IMR-90 (cell line): Measurements from ENCODE around the gene SYT11. TPM values are rescaled to one million over a fixed set of nuclear protein-coding genes. Genes with fewer than 3 reads are reported as not detected.

Experiments used
- ATAC-seq: fragments of 200-7000 bp; cut with Tn5 transposase; 2 replicates; pipeline ENCODE4 v1.9.1; 2020; ENCODE audit warnings: low read depth, mild to moderate bottlenecking, moderate library complexity
- BruUV-seq: library from RNA; stranded (reverse); fragments of 400-500 nt; replicated peaks from 2 replicates; lab custom pipeline; 2021; lab: Mats Ljungman, UMichigan
- CTCF ChIA-PET: fragments of 300-600 bp; formaldehyde crosslinking; extraction: SDS; loops from one replicate; lab custom pipeline; 2021; ENCODE audit warnings: antibody characterized with exemption; lab: Yijun Ruan, JAX
- POLR2A ChIA-PET: fragments of 300-600 bp; sonication (Branson Sonifier 250); formaldehyde crosslinking; loops from one replicate; lab custom pipeline; 2022; ENCODE audit warnings: antibody characterized with exemption; ENCODE audit not compliant: unreplicated experiment; lab: Charles Lee
- DNase-seq: peaks from one replicate; pipeline ENCODE4 v3.0.0; 2013
- H2AFZ ChIP-seq: replicated peaks from 2 replicates; pipeline ENCODE3; 2013; ENCODE audit warnings: low read length, mild to moderate bottlenecking; ENCODE audit not compliant: poor library complexity
- H2AK5ac ChIP-seq: 2 replicates; pipeline ENCODE4 v1.6.1; 2013; ENCODE audit warnings: low read depth, low read length, inconsistent platforms
- H2AK9ac ChIP-seq: replicated peaks from 2 replicates; pipeline ENCODE3; 2013; ENCODE audit warnings: mild to moderate bottlenecking, low read depth, low read length, moderate library complexity; ENCODE audit not compliant: poor library complexity
- H2BK120ac ChIP-seq: 2 replicates; pipeline ENCODE4 v1.6.1; 2013; ENCODE audit warnings: low read depth, low read length, inconsistent platforms
- H2BK15ac ChIP-seq: 3 replicates; pipeline ENCODE4 v1.6.1; 2013; ENCODE audit warnings: low read depth, low read length, inconsistent platforms
- H2BK20ac ChIP-seq: 2 replicates; pipeline ENCODE4 v1.6.1; 2013; ENCODE audit warnings: low read depth, mild to moderate bottlenecking, inconsistent platforms, low read length, moderate library complexity
- H2BK5ac ChIP-seq: 2 replicates; pipeline ENCODE4 v1.6.1; 2013; ENCODE audit warnings: mild to moderate bottlenecking, low read depth, low read length, inconsistent platforms; ENCODE audit not compliant: poor library complexity, severe bottlenecking
- H3K14ac ChIP-seq: replicated peaks from 2 replicates; pipeline ENCODE4 v1.6.1; 2013; ENCODE audit warnings: low read depth, low read length, inconsistent platforms
- H3K18ac ChIP-seq: 2 replicates; pipeline ENCODE4 v1.6.1; 2013; ENCODE audit warnings: low read depth, low read length, control low read depth
- H3K23ac ChIP-seq: 2 replicates; pipeline ENCODE4 v1.6.1; 2013; ENCODE audit warnings: low read depth, low read length, inconsistent platforms
- H3K27ac ChIP-seq: 2 replicates; pipeline ENCODE4 v1.5.1; 2013; ENCODE audit warnings: mild to moderate bottlenecking, control low read depth, low read length; ENCODE audit not compliant: insufficient read depth
- H3K27me3 ChIP-seq: 2 replicates; pipeline ENCODE4 v1.6.1; 2013; ENCODE audit warnings: low read length; ENCODE audit not compliant: control insufficient read depth, insufficient read depth
- H3K36me3 ChIP-seq: 2 replicates; pipeline ENCODE4 v1.6.1; 2013; ENCODE audit warnings: low read length, mixed read lengths; ENCODE audit not compliant: control insufficient read depth, insufficient read depth
- H3K4ac ChIP-seq: 2 replicates; pipeline ENCODE4 v1.6.1; 2013; ENCODE audit warnings: low read depth, low read length, inconsistent platforms
- H3K4me1 ChIP-seq: 2 replicates; pipeline ENCODE4 v1.6.1; 2013; ENCODE audit warnings: low read length, mixed read lengths; ENCODE audit not compliant: control insufficient read depth, insufficient read depth
- H3K4me2 ChIP-seq: 2 replicates; pipeline ENCODE4 v1.6.1; 2013; ENCODE audit warnings: low read depth, mild to moderate bottlenecking, control low read depth, low read length, moderate library complexity
- H3K4me3 ChIP-seq: 2 replicates; pipeline ENCODE4 v1.5.1; 2013; ENCODE audit warnings: low read depth, mild to moderate bottlenecking, control low read depth, low read length, moderate library complexity; ENCODE audit not compliant: insufficient read depth
- H3K56ac ChIP-seq: 2 replicates; pipeline ENCODE4 v1.6.1; 2013; ENCODE audit warnings: low read length, inconsistent platforms; ENCODE audit not compliant: insufficient read depth; ENCODE audit errors: extremely low read depth
- H3K79me1 ChIP-seq, 2 experiments: 2 replicates each; pipeline ENCODE4 v1.6.1; 2013; ENCODE audit warnings: low read length in 2 of 2, inconsistent platforms in 1 of 2, low read depth in 1 of 2
- H3K9ac ChIP-seq: 2 replicates; pipeline ENCODE4 v1.6.1; 2013; ENCODE audit warnings: low read depth, low read length, control low read depth
- H3K9me1 ChIP-seq: 2 replicates; pipeline ENCODE4 v1.6.1; 2013; ENCODE audit warnings: low read length, inconsistent platforms; ENCODE audit not compliant: insufficient read depth
- H3K9me3 ChIP-seq: 2 replicates; pipeline ENCODE4 v1.6.1; 2013; ENCODE audit warnings: low read length; ENCODE audit not compliant: control insufficient read depth, insufficient read depth
- H4K20me1 ChIP-seq: 2 replicates; pipeline ENCODE4 v1.6.1; 2013; ENCODE audit warnings: low read length, inconsistent platforms; ENCODE audit not compliant: insufficient read depth
- H4K5ac ChIP-seq: 2 replicates; pipeline ENCODE4 v1.6.1; 2013; ENCODE audit warnings: mild to moderate bottlenecking, low read depth, low read length, control low read depth
- H4K8ac ChIP-seq, 2 experiments: 2 replicates each; pipeline ENCODE4 v1.6.1; 2013; ENCODE audit warnings: low read depth in 2 of 2, low read length in 2 of 2, control low read depth in 1 of 2, inconsistent platforms in 1 of 2
- H4K91ac ChIP-seq: 2 replicates; pipeline ENCODE4 v1.6.1; 2013; ENCODE audit warnings: low read depth, low read length, inconsistent platforms; ENCODE audit not compliant: insufficient read depth
- NFE2L2 ChIP-seq: fragments of 150-350 bp; IDR thresholded peaks from 2 replicates; pipeline ENCODE4 v1.6.1; 2016; ENCODE audit warnings: low read depth, mild to moderate bottlenecking, low read length
- RCOR1 ChIP-seq: IDR thresholded peaks from 2 replicates; pipeline ENCODE4 v1.6.1; 2012; ENCODE audit warnings: mild to moderate bottlenecking, low read length, improper control_type of control experiment; ENCODE audit not compliant: insufficient replicate concordance
- WGBS, 2 experiments: methylation state at CpG; one replicate each; pipeline versions ENCODE4 v1.1.5 to v1.1.7; 2013; ENCODE audit warnings: missing lambda C conversion rate in 2 of 2; ENCODE audit not compliant: insufficient read length in 1 of 2; ENCODE audit errors: extremely low coverage in 2 of 2; 5-methylcytosine and 5-hydroxymethylcytosine counted together
- dilution Hi-C: fragments of 300-500 bp; cut with HindIII; formaldehyde crosslinking; loops from one replicate; pipeline ENCODE4 v1.14.3; 2018; ENCODE audit warnings: low sequenced_read_pairs; ENCODE audit not compliant: unreplicated experiment
- in situ Hi-C: fragments of 300-500 bp; cut with MboI; formaldehyde crosslinking; loops from 3 replicates; pipeline ENCODE4 v1.14.3; 2019; ENCODE audit warnings: low sequenced_read_pairs, inconsistent platforms, mixed read lengths
- intact Hi-C: fragments of 100-400 bp; cut with micrococcal nuclease; formaldehyde crosslinking; loops from 2 replicates; pipeline ENCODE4 v1.10.0; 2022
- polyA plus RNA-seq, 3 experiments: library from polyadenylated mRNA; depleted of rRNA; stranded (reverse); fragments of >200 nt; gene quantifications; 2 replicates each; pipeline ENCODE4 v1.2.3, GENCODE V29; 2012; ENCODE audit warnings: low replicate concordance in 1 of 3
- total RNA-seq: library from RNA; depleted of rRNA; stranded (reverse); fragments of >200 nt; gene quantifications from 2 replicates; pipeline ENCODE4 v1.2.3, GENCODE V29; 2012

Gene SYT11
- total and polyA plus RNA-seq, 2 of the 4 experiments (the other 2 are of a cell fraction), result 22.9 to 43.7 TPM

- Histone ChIP-seq H4K20me1 (peaks cover 34% of the 10 kb centered on the region), H4K5ac (no peak overlapping the region), H3K4me2 (no peak overlapping the region), H3K23ac (peak overlapping the region; percentile 59; the same call in 1 of the 2 replicates), H2BK20ac (no peak overlapping the region), H2AFZ (no peak overlapping the region), H3K4me3 (no peak overlapping the region), H2BK5ac (no peak overlapping the region), H3K56ac (no peak overlapping the region), H3K4me1 (peaks cover 2% of the 10 kb centered on the region; the same call in 1 of the 2 replicates), H2AK5ac (no peak overlapping the region), H4K8ac (no peak overlapping the region), H3K27me3 (no peaks in the 10 kb centered on the region), H2BK15ac (no peak overlapping the region), H3K9me3 (no peaks in the 10 kb centered on the region), H3K4ac (no peak overlapping the region), H3K14ac (no peak overlapping the region), H4K91ac (no peak overlapping the region), H3K9ac (no peak overlapping the region), H3K9me1 (peaks cover 17% of the 10 kb centered on the region), H2BK120ac (no peak overlapping the region), H3K27ac (no peak overlapping the region), H3K36me3 (peaks cover 21% of the 10 kb centered on the region), H3K79me1 (peaks cover 26 to 67% of the 10 kb centered on the region in 2 experiments), H3K18ac (no peak overlapping the region), H2AK9ac (no peak overlapping the region)
- TF ChIP-seq NFE2L2, result no peak
- TF ChIP-seq RCOR1, result no peak
- in situ Hi-C loops, result no loop called here
- ChIA-PET CTCF (no interaction called here), POLR2A (no interaction called here)
- WGBS, 2 experiments, result no CpG with 5 or more reads among the region's 1 CpG
- intact Hi-C loops, result no loop called here
- no TSS peak for BruUV-seq
- ATAC-seq (no peak), DNase-seq (no peak)
- dilution Hi-C loops, result no loop called here
Measured at GRCh38 chr1:155844860-155845421, 14.4 kb upstream of the SYT11 start.
